ENCODE results near the gene MAGI1. TPM values are rescaled to one million over a fixed set of nuclear protein-coding genes. Genes with fewer than 3 reads are reported as not detected.

The MAGI1 gene
- total and polyA plus RNA-seq, 12 donors = 5.7 to 58.2 (median 37.7) TPM

- TF ChIP-seq CTCF (IDR thresholded peaks at IDR 0.05) = no peak
- Histone ChIP-seq H3K9me3 (no peaks in the 10 kb centered on the region), H3K27ac (no peak overlapping the region), H3K4me3 (no peak overlapping the region), H3K36me3 (no peaks in the 10 kb centered on the region), H3K4me1 (peaks cover 0 to 7% (median 0%) of the 10 kb centered on the region in 9 donors), H3K27me3 (no peaks in the 10 kb centered on the region)
- intact Hi-C loops (cut with DNase I) = no loop called here
- DNase-seq (no peak), ATAC-seq (no peak)
- WGBS, 2 donors = 76 to 85% methylated on average over 6 of the region's 6 CpGs
Measured at GRCh38 chr3:65776494-65776893, 262.2 kb downstream of the MAGI1 start.

- ATAC-seq (no peak), DNase-seq (no peak)
- Histone ChIP-seq H3K36me3 (no peaks in the 10 kb centered on the region), H3K4me3 (no peak overlapping the region), H3K9me3 (no peaks in the 10 kb centered on the region), H3K27me3 (no peaks in the 10 kb centered on the region), H3K27ac (no peak overlapping the region), H3K4me1 (peaks cover 0 to 7% (median 0%) of the 10 kb centered on the region in 9 donors)
- intact Hi-C loops (cut with DNase I) = no loop called here
- TF ChIP-seq CTCF (IDR thresholded peaks at IDR 0.05) = no peak
Measured at GRCh38 chr3:65776081-65776480, 262.6 kb downstream of the MAGI1 start.

GRCh38 chr3:65772758-65773157 lies 266.0 kb downstream of the MAGI1 start:
- ATAC-seq = no peak
- intact Hi-C loops (cut with DNase I) = no loop called here
- WGBS, 2 donors = 70 to 78% methylated on average over 3 of the region's 3 CpGs
- Histone ChIP-seq H3K4me3 (no peak overlapping the region), H3K4me1 (peaks cover 0 to 12% (median 0%) of the 10 kb centered on the region in 9 donors), H3K27ac (no peak overlapping the region), H3K9me3 (no peaks in the 10 kb centered on the region), H3K36me3 (no peaks in the 10 kb centered on the region), H3K27me3 (no peaks in the 10 kb centered on the region)
- no peak for TF ChIP-seq CTCF (IDR thresholded peaks at IDR 0.05)
- no peak for DNase-seq

DNA sequence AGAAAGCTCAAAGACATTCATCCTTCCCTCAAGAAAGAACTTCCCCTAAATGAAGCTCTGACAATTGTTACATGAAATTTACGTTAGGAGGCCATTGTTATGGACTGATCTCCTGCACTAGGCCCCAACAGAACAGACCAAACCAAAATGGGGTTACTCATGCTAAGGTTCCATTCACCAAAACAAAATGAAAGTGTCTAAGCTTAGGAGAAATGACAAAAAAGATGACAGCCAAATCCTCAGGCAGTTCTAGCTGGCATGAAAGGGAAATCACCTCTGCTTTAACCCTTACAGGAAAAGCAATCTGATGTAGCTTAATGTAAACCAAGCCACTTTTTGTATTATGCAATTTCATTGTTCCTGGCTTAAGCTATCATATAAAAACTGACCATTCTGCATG lies 271.2 kb downstream of the MAGI1 start:
- 95 to 100% methylated on average over 1 of the region's 1 CpG for WGBS, 2 donors
- Histone ChIP-seq H3K4me3 (no peak overlapping the region), H3K9me3 (no peaks in the 10 kb centered on the region), H3K27ac (no peak overlapping the region), H3K36me3 (no peaks in the 10 kb centered on the region), H3K27me3 (no peaks in the 10 kb centered on the region), H3K4me1 (peaks cover 0 to 12% (median 0%) of the 10 kb centered on the region in 9 donors)
- intact Hi-C loops (cut with DNase I) = no loop called here
- ATAC-seq (no peak), DNase-seq (no peak)
- TF ChIP-seq CTCF (IDR thresholded peaks at IDR 0.05) = no peak

- Histone ChIP-seq H3K36me3 (no peaks in the 10 kb centered on the region), H3K27ac (no peak overlapping the region), H3K27me3 (no peaks in the 10 kb centered on the region), H3K9me3 (no peaks in the 10 kb centered on the region), H3K4me3 (no peak overlapping the region), H3K4me1 (peaks cover 0 to 26% (median 9%) of the 10 kb centered on the region in 9 donors)
- DNase-seq (no peak), ATAC-seq (no peak)
- TF ChIP-seq CTCF (IDR thresholded peaks at IDR 0.05) = no peak
- intact Hi-C loops (cut with DNase I) = no loop called here
- WGBS, 2 donors = 96% methylated on average over 4 of the region's 4 CpGs
Measured at GRCh38 chr3:65762235-65762580, 276.5 kb downstream of the MAGI1 start.
